Measurements from ENCODE around the gene EXOC3.
"Not testable (repeated sequence)": the region's sequence is repeated elsewhere in the genome, so short reads cannot be mapped to it uniquely, and the experiment has no call there.

Gene EXOC3

DNA sequence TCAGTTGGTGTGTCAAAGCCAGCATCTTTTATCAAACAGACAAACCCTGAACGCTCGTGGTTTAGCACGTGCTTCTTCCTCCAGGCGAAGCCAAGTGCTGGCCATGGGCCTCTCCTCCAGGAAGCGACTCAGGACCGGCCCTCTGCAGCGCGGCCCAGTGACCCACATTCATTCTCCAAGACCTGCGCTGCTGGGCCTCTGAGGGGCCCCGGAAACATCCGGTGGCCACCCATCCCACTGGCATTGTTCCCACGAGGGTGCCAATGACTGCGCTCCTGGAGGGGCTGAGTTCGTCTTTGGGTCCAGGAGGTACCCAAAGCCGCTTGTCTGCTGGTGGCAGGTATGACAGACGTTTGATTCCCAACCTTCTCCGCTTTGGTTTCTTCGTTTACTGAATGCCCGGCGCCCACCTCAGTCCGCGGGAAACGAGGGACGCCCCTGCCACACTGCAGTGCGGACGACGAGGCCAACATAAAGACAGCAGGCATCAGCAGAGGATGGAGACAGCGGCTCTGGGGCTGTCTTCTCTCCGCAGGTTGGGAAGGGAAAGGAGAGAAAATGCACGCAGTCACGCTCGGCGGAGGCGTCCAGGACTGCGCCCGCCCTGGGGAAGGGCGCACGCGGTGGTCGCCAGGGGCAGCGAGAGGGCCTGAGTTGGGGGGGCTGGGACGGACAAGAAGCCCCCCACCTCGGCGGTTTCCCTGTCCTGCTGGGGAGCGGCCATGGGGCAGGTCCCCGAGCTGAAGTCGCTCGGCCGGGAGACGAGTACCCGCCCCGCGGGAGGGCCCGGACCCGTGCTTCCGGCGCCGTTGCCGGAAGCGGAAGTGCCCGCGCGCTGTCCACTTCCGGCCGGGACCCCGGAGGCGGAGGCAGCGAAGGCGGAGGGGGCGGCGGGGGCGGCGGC, at the start of gene EXOC3:
Gene EXOC3 (plus strand): TSS at position 842 of the 904 bp plus-strand sequence. CDS start 3,030 bp downstream, outside the sequence.
- peak; percentile 88 for DNase-seq

- no peak for DNase-seq
These were observed 49.1 kb upstream of the EXOC3 start for GRCh38 chr5:393846-394275.

DNA sequence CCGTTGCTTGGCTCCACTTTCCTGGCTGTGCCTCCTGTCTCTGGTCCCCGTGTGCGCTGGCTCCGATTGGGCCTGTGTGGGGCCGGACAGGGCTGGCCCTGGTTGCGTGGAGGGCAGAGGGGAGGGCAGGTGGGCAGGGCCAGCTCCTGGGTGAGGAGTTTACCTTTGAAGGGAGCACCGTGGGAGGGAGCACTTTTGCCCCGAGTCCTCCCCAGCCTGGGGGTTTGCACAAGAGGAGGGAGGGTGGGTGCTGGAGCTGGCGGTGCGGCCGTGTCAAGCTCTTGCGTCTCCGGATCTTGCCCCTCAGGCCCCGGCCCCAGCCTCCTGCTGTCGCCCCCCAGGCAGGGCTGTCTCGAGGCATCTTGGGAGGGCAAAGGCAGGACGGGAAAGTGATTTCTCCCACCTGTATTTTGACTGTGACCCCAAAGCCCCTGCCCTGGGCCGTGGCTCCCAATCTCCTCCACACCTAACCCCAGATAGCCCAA, 48.3 kb upstream of the EXOC3 start:
- DNase-seq: no peak

DNA sequence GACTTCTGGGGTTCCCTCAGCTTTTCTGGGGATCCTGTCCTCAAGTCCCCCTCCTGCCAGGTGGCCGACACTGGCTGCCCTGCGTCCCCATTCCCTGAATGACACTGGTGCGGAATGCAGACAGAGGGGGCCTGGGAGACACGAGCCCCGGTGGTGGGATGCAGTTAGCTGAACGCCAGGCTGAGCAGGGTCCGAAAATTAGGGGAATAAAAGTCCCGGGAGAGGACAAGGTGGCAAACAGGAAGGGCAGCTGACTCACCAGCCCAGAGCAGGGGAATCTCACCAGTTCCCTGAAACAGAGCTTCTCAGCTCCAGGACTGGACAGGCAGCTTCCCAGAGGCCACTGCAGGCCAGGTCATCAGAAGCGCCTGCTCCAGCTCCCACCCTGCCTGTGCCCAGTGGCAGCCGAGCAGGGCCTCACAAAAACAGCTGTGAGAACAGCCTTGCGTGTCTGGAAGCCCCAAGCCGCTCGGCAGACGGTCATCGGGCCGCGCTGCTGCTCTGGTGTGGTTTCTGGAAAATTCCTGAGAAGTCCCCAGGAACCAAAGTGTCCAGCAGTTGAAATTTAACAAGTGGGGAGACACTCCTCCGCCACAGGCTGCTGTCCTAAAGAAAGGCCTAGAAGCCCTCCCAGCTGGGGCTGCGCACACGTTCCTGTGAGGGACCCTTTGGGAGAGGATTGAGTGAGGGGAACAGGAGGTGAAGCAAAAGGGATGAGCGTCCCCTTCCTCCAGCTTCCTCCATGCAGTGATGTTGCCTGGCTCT, 47.6 kb upstream of the EXOC3 start:
- DNase-seq: no peak

- DNase-seq: no peak
These were observed 47.0 kb upstream of the EXOC3 start for GRCh38 chr5:395921-396530.

DNA sequence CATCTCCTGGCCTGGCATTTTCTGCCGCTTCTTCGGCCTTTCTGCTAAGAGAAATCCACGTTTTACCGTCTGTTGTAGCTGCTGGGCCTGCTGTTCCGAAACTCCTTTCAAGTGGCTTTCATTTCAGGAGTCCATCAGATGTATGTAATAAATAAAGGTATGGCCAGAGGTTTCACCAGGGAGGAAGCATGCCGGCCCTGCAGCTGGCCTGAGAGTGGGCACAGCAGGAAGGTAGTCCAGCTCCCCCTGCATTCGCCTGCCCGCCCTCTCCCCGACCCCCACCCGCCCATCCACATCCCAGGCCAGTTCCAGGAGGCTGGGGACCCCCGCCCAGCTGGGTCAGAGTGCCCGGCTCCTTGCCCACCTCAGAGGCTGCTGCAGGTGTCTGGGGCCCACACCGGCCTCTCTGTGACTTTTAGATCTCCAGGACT, 46.4 kb upstream of the EXOC3 start:
- DNase-seq: no peak

DNA sequence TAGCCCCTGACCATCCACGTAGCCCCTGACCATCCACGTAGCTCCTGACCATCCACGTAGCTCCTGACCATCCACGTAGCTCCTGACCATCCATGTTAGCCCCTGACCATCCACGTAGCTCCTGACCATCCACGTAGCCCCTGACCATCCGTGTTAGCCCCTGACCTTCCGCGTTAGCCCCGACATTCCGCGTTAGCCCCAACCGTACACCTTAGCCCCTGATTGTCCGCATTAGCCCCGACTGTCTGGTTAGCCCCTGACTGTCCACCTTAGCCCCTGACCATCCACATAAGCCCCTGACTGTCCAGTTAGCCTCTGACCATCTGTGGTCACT, 44.9 kb upstream of the EXOC3 start:
- DNase-seq: not testable (repeated sequence)

GRCh38 chr5:398475-399295, 44.3 kb upstream of the EXOC3 start:
- DNase-seq: no peak

DNA sequence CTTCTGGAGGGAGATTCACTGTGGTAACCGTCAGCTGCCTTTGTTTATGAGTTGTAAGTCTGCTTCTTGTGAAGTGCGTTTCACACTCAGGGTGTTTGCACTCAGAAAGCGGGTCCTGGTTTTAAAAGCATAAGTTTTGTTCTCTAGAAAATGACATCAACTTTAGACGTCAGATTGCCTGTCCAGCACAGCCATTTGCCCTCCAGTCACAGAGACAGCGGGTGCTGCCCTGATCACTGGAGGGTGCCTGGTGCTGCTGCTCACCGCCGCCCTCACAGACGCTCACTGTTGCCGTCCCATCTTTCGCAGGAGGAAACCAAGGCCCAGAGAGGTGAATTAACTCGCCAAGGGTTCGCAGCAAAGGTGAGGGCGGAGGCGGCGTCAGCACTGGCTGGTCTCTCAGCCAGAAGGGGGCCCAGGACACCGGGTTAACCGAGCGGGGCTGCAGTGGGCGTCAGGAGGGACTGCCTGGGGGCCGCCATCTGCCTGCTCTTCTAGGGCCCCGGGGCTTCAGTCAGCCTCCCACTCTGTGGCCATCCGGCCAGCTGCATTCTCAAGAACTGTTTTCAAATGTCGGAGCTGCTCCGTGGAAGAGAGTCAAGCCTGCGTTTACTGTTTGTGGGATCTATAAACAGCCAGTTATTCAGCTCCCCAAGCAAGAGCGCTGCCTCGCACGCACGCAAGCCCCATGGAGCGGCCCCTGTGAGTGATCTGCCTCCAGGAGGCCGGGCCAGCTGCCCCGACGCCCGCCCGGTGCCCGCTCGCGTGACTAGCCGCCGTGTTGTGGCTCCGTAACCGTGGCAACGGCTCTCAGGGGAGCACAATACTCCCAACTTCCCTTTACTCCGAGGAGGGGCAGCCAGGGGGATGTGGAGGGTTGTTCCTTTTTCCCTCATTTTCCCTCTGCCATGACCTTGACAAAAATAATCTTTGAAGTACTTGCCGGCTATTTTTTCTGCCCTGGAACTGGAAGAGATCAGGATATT, 43.4 kb upstream of the EXOC3 start:
- peak; percentile 92 for DNase-seq

GRCh38 chr5:400282-401145, 42.5 kb upstream of the EXOC3 start:
- no peak for DNase-seq

GRCh38 chr5:401146-402034, 41.6 kb upstream of the EXOC3 start:
- no peak for DNase-seq

DNA sequence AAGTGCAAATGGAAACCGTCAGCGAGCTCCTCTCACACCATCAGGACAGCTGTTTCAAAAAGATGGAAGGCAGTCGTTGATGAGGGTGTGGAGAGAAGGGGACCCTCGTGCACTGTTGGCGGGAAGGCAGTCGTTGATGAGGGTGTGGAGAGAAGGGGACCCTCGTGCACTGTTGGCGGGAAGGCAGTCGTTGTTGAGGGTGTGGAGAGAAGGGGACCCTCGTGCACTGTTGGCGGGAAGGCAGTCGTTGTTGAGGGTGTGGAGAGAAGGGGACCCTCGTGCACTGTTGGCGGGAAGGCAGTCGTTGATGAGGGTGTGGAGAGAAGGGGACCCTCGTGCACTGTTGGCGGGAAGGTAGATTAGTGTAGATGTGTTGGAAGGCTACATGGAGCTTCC, 40.8 kb upstream of the EXOC3 start:
- DNase-seq: not testable (repeated sequence)

GRCh38 chr5:402615-403359, 40.2 kb upstream of the EXOC3 start:
- DNase-seq: no peak

DNA sequence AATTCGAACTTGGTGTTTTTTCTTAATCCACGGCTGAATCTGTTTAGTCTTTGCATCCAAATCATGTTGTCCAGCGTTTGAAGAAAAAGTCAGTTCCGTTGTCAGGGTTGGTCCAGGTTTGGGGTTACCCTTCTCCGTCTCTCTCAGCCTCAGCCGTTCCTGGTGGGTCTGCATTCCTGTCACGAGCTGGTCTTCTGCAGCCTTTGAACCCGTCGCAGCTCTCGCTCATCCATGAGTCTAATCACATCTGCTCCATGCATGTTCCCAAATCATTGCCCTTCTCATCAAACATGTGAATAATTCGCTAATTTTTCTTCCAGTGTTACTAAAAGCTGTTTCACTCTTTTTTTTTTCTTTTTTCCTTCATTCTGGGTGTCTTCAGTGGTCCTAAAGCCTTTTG, 39.0 kb upstream of the EXOC3 start:
- DNase-seq: no peak

DNA sequence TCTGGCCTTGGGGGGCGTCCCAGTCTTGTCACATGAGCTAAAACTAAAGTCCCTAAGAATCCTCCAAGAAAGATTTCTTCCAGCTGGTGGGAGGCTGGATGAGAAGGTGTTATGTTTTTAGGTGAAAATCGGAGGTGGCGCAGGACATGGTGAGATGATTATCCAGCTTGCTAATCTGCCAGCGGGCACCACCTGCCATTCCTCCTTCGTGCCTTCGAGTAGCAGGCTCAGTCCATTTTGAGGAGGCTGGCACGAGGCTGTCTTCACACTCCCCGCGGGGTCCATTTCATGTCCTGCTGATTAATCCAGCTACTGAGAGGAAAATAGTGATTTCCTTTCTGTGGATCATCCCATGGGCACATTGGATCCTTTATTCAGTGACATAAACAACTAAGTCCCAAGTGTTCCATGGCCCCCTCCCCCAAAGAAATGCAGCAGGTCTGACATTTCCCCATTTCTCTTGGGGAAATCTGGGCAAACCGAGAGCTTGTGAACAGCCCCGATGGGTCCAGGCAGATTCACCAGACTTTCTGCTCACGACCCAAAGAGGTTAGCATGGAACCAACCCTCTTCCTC, 38.2 kb upstream of the EXOC3 start:
- DNase-seq: no peak

- DNase-seq: no peak
These were observed 37.6 kb upstream of the EXOC3 start for GRCh38 chr5:405421-405820.

GRCh38 chr5:406041-406440, 36.9 kb upstream of the EXOC3 start:
- DNase-seq: no peak

- no peak for DNase-seq
These were observed 35.9 kb upstream of the EXOC3 start for GRCh38 chr5:407051-407450.
